ENCODE measurements around the gene SV2C. TPM values are rescaled to one million over a fixed set of nuclear protein-coding genes. Genes with fewer than 3 reads are reported as not detected.

The SV2C gene
- total RNA-seq, 4 donors from 2014 or later = 0.06 to 0.36 (median 0.13) TPM

- DNase-seq (ENCODE audit: low spot score) (no peak), ATAC-seq (ENCODE audit: low FRiP score) (no peak)
- TF ChIP-seq CTCF (IDR thresholded peaks at IDR 0.05) = no peak
These were observed 166.4 kb downstream of the SV2C start for GRCh38 chr5:76249621-76250020.

GRCh38 chr5:76250463-76250862 lies 167.3 kb downstream of the SV2C start:
- ATAC-seq (ENCODE audit: low FRiP score) (no peak), DNase-seq (ENCODE audit: low spot score) (no peak)
- TF ChIP-seq CTCF (IDR thresholded peaks at IDR 0.05) = no peak

GRCh38 chr5:76251656-76252055 lies 168.5 kb downstream of the SV2C start:
- no peak for TF ChIP-seq CTCF (IDR thresholded peaks at IDR 0.05)
- ATAC-seq (ENCODE audit: low FRiP score) (no peak), DNase-seq (ENCODE audit: low spot score) (no peak)

- no peak for DNase-seq (ENCODE audit: low spot score)
- ATAC-seq (ENCODE audit: low FRiP score) = no peak
- no peak for TF ChIP-seq CTCF (IDR thresholded peaks at IDR 0.05)
These were observed 169.3 kb downstream of the SV2C start for GRCh38 chr5:76252437-76252836.

GRCh38 chr5:76256116-76256889 lies 173.1 kb downstream of the SV2C start:
- no peak for DNase-seq (ENCODE audit: low spot score)
- ATAC-seq (ENCODE audit: low FRiP score) = peak; percentile 64
- TF ChIP-seq CTCF (IDR thresholded peaks at IDR 0.05) = peak in 1 of 3 donors; percentile 19

- DNase-seq (ENCODE audit: low spot score) = no peak
- no peak for TF ChIP-seq CTCF (IDR thresholded peaks at IDR 0.05)
- ATAC-seq (ENCODE audit: low FRiP score) = no peak
These were observed 174.1 kb downstream of the SV2C start for GRCh38 chr5:76257225-76257833.

- DNase-seq (ENCODE audit: low spot score) (no peak), ATAC-seq (ENCODE audit: low FRiP score) (no peak)
- no peak for TF ChIP-seq CTCF (IDR thresholded peaks at IDR 0.05)
These were observed 174.7 kb downstream of the SV2C start for GRCh38 chr5:76257897-76258296.
